GM19099 (cell line): Measurements from ENCODE around the gene KRT1.

ENCODE experiments used
- POLR2A ChIP-seq: IDR thresholded peaks from 3 replicates; pipeline ENCODE4 v1.6.1; 2011; ENCODE audit warnings: low read depth; ENCODE audit not compliant: insufficient read length; ENCODE audit errors: extremely low read depth

KRT1 gene

DNA sequence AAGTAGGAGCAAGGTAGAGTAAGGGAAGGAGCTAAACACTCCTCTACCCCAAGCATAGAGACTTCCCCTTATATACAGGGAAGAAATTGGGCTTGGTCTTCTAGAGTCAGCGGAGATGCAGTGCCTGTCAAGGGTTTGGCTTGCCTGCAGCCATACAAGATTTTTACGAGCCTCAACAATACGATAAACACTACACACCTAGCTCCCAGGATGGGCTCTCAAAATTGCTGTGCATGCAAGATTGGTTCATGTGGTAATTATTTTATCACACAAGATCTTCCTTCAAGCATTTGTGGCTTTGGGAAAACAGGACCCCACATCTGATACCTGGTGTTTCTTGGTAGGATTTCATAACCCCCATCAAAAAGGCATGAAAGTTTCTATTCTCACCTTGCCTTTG lies at the start of gene KRT1:
KRT1 (minus strand) TSS at position 45 of the 400 bp plus-strand sequence. CDS start 59 bp downstream, outside the sequence.
- TF ChIP-seq POLR2A = no peak

DNA sequence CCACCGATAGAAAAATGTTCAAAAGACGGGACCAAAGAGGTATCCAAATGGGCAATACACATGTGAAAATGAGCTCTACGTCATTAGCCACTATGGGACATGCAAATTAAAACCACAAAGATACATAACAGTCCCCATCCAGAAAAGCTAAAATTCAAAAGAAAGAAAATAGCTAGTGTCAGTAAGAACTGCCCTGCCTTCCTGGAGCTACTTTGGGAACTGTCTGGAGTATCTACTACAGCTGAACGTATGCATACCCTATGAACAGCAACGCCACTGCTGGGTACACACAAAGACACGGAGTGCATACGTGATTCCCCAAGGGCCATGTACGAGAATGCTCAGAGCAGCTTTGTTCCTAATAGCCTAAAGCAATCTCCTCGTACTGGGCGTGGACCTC lies 48.9 kb upstream of the KRT1 start:
- TF ChIP-seq POLR2A = no peak

DNA sequence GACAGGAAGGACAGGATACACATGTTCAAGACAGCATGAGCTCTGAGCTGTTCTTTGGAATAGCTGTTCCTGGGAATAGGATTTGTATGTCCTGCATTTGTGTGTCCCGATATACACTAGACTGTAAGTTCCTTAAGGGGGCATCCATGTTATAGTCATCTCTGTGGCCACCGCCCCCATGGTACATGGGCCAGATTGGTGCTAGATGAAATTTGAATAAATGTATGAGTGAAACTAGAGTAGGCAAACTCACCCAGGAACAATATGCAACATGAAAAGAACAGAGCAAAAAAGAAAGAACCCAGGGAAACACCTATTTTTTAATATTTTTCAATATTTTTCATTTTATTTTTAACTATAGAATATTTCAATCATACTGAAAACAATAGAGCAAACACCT lies 48.2 kb upstream of the KRT1 start:
- TF ChIP-seq POLR2A = no peak

DNA sequence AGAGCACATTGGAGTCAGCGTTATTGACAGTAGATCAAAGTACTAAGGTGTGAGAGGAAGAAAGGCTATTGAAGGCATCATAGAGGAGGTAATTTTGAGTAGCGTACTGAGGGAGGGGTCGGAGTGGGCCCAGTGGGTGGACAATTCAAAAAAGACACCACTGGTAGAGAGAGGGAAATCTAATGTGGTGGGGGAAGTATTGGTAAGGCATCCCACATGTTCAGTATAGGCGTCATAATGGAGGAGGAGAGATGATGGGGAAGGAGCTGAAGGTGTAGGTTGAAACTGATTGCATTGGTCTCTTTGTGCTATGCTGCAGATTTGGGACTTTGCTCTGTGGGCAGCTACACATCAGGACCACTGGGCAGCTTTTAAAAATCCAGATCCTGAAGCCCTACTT lies 46.8 kb upstream of the KRT1 start:
- TF ChIP-seq POLR2A = no peak

DNA sequence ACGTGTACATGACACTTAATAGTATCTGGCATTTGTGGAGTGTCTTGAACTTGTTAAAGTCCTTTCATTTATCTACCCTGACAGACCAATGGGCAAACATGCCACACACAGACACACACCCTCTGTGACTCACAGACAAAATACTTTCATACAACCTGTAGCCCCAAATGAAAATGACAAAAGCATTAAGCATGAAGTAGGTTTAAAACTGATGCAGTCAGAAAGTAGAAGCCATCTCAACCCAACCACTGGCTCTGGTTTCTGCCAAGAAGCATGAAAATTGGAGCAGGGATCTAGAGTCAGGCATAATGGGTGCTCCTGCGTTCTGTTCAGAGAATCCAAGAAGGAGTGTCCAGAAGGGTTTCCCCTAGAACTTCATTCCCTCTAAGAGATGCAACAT lies 46.2 kb upstream of the KRT1 start:
- no peak for TF ChIP-seq POLR2A

DNA sequence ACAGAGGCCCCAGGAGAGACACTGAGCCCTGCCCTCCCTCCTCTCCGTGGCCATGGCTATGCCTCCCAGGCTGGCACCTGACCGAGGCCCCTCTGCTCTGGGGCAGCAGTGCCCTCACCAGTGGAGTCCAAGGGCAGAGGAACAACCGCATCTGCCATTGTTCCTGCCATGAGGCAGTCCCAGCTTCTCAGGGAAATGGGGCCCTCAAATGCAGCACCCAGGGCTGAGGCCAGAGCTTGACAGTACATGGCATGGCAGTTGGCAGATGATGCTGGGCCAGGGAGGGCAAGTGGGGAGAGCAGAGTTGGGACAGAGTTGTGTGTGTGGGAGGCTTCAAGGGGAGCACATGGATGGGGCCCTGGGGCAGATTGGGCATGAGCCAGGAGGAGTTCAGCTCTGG lies 44.2 kb upstream of the KRT1 start:
- no peak for TF ChIP-seq POLR2A

DNA sequence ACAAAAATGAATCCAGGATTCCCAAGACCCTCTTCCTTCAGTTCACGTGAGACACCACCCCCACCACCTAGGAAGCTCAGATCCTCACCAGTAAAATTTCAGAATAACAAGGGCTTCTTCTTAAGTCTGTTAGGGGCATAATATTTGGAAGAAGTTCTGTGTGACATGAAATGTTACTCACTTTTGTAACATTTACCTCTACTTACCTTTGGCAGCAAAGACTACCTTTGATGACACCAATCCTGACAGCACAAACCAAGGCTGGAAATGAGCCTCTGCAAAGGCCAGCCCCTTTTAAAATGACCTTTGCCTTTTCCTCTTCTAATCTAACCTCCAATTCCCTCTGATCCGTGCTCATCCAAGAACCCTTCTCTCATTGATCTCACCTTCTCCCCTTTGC lies 42.5 kb upstream of the KRT1 start:
- TF ChIP-seq POLR2A = no peak

DNA sequence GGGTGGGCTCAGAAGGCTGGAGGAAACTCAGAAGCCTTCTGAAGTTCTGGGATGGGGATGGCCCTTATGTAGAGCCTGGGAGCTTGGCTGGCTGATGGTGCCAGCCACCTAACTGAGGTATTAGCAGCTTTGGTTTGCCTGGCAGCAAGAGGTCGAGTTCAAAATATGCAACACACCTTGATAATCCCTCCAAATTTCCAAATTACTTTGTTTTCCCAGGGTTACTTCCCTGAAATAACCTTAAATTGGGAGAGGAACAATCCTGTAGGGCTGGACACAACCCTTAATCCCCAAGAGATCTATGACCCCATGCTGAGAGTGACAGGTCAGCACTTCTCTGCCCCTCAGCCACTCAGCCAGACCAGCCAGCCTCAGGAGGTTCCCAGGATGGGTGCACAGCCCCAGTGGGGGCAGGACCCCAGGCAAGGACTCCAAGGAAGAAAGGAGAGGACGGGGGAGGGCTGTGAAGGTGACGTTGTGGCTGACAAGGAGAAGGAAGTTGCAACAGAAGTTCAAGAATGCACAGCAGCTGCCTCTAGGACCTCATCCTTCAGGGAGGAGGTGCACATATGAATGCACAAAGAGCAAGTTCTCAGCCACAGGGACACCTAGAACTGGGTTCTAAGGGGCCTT lies 41.7 kb upstream of the KRT1 start:
- no peak for TF ChIP-seq POLR2A

DNA sequence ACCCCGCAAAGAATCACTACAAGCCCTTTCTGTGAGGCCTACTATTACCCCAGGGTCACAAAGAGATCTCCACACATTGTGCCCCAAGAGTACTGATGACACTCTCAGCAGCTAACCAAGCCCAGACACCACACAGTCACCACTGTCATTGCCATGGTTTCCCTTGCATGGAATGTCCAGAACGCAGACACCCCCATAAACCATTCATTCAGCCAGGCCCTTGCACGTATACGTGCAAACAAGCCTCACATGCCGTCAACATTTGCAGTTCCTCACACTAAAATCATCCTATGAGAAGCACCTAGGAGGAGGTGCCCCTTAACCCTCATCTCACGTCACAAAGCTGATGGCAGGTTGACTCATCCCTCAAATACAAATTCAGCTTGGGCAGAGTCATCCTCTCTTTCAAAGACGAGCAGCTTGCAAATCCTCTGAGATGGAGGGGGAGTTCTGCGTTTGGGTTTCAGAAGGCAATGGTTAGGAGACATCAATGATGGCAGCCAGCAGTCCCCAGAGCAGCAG lies 40.2 kb upstream of the KRT1 start:
- no peak for TF ChIP-seq POLR2A

DNA sequence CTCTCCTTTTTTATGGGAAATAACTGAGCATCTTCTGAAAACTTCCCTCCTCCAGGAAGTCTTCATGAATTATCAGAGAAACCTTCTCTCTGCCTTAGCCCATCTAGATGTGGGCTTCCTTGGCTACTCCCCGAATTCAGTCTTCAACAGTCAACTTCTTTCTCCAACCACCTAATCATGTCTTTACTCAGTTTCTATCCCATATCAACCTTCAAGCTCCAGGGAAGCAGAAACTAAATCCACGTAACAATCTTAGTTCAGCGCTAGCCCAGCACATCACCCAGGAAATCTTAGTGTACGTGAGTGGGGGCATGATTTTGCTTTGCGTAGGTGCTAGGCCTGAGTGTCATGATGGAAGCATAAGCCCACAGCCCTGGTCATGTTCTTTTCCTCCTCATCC lies 35.9 kb upstream of the KRT1 start:
- TF ChIP-seq POLR2A = no peak

DNA sequence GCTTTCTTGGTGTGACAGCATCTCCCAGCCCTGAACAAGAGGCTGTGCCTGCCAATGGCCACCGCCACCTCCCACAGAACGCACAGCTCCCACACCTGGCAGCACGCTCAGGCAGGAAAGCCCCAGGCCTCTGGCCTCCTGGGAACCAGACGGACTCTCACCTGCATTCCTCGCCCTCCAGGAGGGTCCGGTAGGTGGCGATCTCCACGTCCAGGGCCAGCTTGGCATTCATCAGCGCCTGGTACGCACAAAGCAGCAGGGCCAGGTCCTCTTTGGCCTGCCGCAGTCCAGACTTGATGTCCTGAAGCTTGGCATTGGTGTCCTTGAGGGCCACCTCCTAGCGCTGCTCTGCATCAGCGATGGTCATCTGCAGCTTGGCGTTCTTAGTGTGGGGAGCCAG lies 35.2 kb upstream of the KRT1 start:
- TF ChIP-seq POLR2A = no peak

DNA sequence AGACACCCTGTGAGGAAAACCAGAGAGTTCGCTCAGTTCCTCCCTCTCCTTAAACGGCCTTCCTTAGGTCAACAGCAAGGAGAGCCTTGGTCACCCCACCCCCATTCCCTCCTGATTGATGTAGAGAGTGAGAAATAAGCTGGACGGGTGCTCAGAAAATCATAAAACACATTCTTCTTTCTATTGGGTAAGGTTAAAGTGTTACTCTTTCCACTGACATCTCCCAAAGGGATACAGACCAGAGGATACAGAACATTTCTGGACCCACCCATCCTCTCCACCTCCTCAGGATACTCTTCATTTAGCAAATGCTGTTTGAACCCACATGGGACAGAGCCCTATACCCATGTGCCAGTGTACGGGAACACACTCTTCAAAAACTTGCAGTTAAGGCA lies 34.7 kb upstream of the KRT1 start:
- no peak for TF ChIP-seq POLR2A

DNA sequence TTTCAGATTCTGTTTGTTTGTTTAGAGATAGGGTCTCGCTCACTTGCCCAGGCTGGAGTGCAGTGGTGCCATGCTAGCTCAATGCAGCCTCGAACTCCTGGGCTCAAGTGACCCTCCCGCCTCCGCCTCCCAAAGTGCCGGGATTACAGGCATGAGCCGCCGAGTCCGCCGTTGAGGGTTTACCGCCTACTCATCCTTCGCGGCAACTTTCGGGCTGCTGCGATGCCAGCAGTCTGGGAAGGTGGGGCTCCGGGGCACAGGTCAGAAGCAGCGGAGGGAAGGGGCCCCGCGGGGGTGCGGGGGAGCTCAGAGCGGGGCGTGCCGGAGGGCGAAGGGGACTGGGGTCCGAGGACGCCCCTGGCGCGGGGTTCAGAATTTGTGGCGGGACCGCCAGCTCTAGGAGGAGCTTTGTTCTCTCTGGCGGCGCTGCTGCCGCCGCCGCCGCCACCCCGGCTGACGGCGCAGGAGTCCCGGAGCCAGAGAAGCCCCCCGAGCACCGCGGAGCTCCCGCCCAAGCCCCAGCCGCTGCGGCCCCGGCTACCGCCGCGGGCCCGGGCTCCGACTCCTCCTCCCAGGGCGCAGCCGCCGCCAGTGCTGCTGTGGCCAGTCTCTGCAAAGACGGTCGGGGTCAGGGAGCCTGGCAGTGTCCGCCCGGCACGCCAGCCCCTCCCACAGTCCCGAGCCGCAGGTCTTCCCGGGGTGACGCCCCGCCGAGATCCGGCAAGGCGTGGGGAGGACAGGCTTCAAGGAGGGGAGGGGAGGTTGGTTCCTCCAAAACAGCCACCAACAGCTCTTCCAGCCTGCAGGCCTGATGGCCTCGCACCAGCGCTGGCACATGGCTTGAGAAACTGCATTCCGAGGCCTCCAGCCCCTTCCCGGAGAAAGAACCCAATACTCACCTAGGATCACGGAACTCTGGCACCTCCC lies 34.0 kb upstream of the KRT1 start:
- no peak for TF ChIP-seq POLR2A

DNA sequence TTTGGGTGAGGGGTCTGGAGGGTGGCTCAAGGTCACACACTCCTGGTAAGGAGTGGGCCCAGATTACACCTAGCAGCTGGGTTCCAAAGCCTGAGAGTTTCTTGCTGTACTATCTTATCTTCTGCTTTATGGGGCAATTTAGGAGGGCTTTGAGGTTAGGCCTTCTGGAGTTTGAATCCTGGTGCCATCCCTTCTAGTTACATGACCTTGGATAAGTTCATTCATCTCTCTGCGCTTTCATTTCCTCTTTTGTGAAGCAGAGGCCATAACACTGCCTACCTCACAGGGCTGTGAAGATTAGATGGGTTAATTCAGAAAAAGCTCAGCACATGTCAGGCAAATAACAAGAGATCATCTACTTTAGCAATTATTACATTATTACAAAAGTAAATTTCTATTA lies 30.5 kb upstream of the KRT1 start:
- TF ChIP-seq POLR2A = no peak

DNA sequence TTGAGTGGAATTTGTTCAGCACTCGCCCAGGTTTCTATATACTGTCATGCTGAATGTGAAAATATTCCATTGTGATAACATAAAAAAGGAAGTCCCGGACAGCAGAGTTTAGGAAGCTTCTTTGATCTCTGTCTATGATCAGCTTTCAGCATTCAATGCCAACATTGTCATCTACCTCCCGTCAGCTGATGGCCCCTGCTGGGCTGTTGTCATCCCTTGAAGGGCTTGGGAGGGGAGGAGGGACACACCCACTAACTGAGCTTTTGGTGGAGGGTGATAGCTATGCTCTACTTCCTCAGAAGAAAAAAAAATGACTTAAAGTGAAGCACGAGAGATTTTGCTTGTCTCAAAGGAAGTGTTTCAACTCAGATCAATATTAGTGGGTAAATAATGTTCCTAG lies 27.8 kb upstream of the KRT1 start:
- TF ChIP-seq POLR2A = no peak

DNA sequence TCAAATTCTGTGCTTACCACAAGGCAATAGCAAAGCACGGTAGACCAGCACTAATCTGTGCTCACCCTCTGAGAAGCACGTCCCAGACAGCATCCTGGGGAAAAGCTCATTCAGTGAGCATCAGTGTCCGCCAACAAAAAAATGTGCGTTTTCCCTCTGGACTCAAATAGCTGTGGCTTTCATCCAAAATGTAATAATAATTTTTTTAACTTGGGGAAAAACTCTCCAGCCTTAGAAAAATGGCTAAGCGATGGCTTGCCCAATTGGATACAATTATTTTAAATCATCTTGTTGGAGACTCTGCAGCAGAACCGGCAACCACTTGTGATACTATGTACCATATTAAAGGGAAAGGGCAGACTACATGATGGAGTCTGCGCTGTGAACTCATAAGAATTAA lies 24.3 kb upstream of the KRT1 start:
- no peak for TF ChIP-seq POLR2A
